ENCODE measurements around the gene CYP4F8. TPM values are rescaled to one million over a fixed set of nuclear protein-coding genes. Genes with fewer than 3 reads are reported as not detected.

The CYP4F8 gene
- total and polyA plus RNA-seq, 4 donors, result 0.08 to 0.09 TPM; not detected in 2

GRCh38 chr19:15631817-15632216 is 16.8 kb downstream of the CYP4F8 start:
- H3K9me3 ChIP-seq (ENCODE audit: control insufficient read depth, insufficient read depth, low read length), result no peaks in the 10 kb centered on the region
- H3K4me3 ChIP-seq (ENCODE audit: low read depth, low read length), result no peak overlapping the region
- no peaks in the 10 kb centered on the region for H3K36me3 ChIP-seq (ENCODE audit: control insufficient read depth, insufficient read depth, low read length)
- H3K27me3 ChIP-seq (ENCODE audit: control insufficient read depth, insufficient read depth, low read length), result peaks cover 7% of the 10 kb centered on the region
- H3K4me1 ChIP-seq (ENCODE audit: control insufficient read depth, insufficient read depth, low read length), result peaks cover 7% of the 10 kb centered on the region
- DNase-seq (ENCODE audit: low read depth in 4 of 6, low spot score in 6 of 6), result peak in 2 of 6 donors; percentile 3 to 9
- no CpG with 5 or more reads among the region's 9 CpGs for WGBS (ENCODE audit: insufficient coverage)
- no peak overlapping the region for H3K27ac ChIP-seq (ENCODE audit: low read depth, low read length)

DNA sequence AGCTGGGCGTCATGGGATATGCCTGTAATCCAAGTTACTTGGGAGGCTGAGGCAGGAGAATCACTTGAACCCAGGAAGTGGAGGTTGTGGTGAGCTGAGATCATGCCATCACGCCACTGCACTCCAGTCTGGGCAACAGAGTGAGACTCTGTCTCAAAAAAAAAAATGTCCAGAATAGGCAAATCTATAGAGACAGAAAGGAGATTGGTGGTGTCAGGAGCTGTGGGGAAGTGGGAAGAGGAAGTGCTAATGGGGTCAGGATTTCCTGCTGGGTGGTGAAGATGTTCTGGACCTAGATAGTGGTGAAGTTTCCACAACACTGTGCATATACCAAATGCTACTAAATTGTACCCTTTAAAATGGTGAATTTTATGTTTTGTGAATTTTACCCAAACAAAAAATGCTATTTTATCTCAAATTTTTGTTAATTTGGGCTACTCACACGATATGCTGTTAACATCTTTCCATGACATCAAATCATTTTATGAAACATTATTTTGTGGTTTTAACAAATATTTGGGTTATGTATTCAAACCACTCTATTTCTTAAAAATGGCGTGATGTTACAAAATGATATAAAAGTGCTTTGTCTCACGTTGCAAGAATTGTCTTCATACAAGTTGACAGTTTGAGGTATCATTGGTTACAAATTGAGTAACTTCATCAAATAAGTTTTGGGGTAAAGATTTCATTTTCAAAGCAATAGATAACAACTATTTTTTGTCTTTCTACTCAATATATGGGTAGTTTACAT is 18.2 kb downstream of the CYP4F8 start:
- H3K9me3 ChIP-seq (ENCODE audit: control insufficient read depth, insufficient read depth, low read length), result no peaks in the 10 kb centered on the region
- H3K36me3 ChIP-seq (ENCODE audit: control insufficient read depth, insufficient read depth, low read length), result no peaks in the 10 kb centered on the region
- peaks cover 4% of the 10 kb centered on the region for H3K27me3 ChIP-seq (ENCODE audit: control insufficient read depth, insufficient read depth, low read length)
- WGBS (ENCODE audit: insufficient coverage), result 28% methylated on average over 2 of the region's 5 CpGs
- DNase-seq (ENCODE audit: low read depth in 4 of 6, low spot score in 6 of 6), result no peak
- H3K4me3 ChIP-seq (ENCODE audit: low read depth, low read length), result no peak overlapping the region
- H3K4me1 ChIP-seq (ENCODE audit: control insufficient read depth, insufficient read depth, low read length), result peaks cover 7% of the 10 kb centered on the region
- no peak overlapping the region for H3K27ac ChIP-seq (ENCODE audit: low read depth, low read length)

GRCh38 chr19:15634105-15634504 is 19.1 kb downstream of the CYP4F8 start:
- Histone ChIP-seq H3K36me3 (ENCODE audit: control insufficient read depth, insufficient read depth, low read length) (no peaks in the 10 kb centered on the region), H3K9me3 (ENCODE audit: control insufficient read depth, insufficient read depth, low read length) (no peaks in the 10 kb centered on the region), H3K27me3 (ENCODE audit: control insufficient read depth, insufficient read depth, low read length) (no peaks in the 10 kb centered on the region), H3K27ac (ENCODE audit: low read depth, low read length) (no peak overlapping the region), H3K4me1 (ENCODE audit: control insufficient read depth, insufficient read depth, low read length) (peaks cover 3% of the 10 kb centered on the region), H3K4me3 (ENCODE audit: low read depth, low read length) (no peak overlapping the region)
- 50% methylated on average over 1 of the region's 3 CpGs for WGBS (ENCODE audit: insufficient coverage)
- no peak for DNase-seq (ENCODE audit: low read depth in 4 of 6, low spot score in 6 of 6)

- no peak overlapping the region for H3K27ac ChIP-seq (ENCODE audit: low read depth, low read length)
- no peaks in the 10 kb centered on the region for H3K36me3 ChIP-seq (ENCODE audit: control insufficient read depth, insufficient read depth, low read length)
- no peak for DNase-seq (ENCODE audit: low read depth in 4 of 6, low spot score in 6 of 6)
- H3K27me3 ChIP-seq (ENCODE audit: control insufficient read depth, insufficient read depth, low read length), result no peaks in the 10 kb centered on the region
- H3K4me3 ChIP-seq (ENCODE audit: low read depth, low read length), result no peak overlapping the region
- no peaks in the 10 kb centered on the region for H3K9me3 ChIP-seq (ENCODE audit: control insufficient read depth, insufficient read depth, low read length)
- H3K4me1 ChIP-seq (ENCODE audit: control insufficient read depth, insufficient read depth, low read length), result peaks cover 2% of the 10 kb centered on the region
- WGBS (ENCODE audit: insufficient coverage), result 100% methylated on average over 1 of the region's 2 CpGs
Observed at GRCh38 chr19:15635016-15635805, 20.2 kb downstream of the CYP4F8 start.

GRCh38 chr19:15636026-15636425 is 21.0 kb downstream of the CYP4F8 start:
- no peaks in the 10 kb centered on the region for H3K9me3 ChIP-seq (ENCODE audit: control insufficient read depth, insufficient read depth, low read length)
- peaks cover 9% of the 10 kb centered on the region for H3K4me1 ChIP-seq (ENCODE audit: control insufficient read depth, insufficient read depth, low read length)
- H3K27ac ChIP-seq (ENCODE audit: low read depth, low read length), result no peak overlapping the region
- no peak overlapping the region for H3K4me3 ChIP-seq (ENCODE audit: low read depth, low read length)
- peak in 2 of 6 donors; percentile 13 to 75 for DNase-seq (ENCODE audit: low read depth in 4 of 6, low spot score in 6 of 6)
- 62% methylated on average over 1 of the region's 2 CpGs for WGBS (ENCODE audit: insufficient coverage)
- H3K27me3 ChIP-seq (ENCODE audit: control insufficient read depth, insufficient read depth, low read length), result no peaks in the 10 kb centered on the region
- H3K36me3 ChIP-seq (ENCODE audit: control insufficient read depth, insufficient read depth, low read length), result no peaks in the 10 kb centered on the region

- no peaks in the 10 kb centered on the region for H3K9me3 ChIP-seq (ENCODE audit: control insufficient read depth, insufficient read depth, low read length)
- H3K4me1 ChIP-seq (ENCODE audit: control insufficient read depth, insufficient read depth, low read length), result peaks cover 15% of the 10 kb centered on the region
- no peaks in the 10 kb centered on the region for H3K36me3 ChIP-seq (ENCODE audit: control insufficient read depth, insufficient read depth, low read length)
- H3K27ac ChIP-seq (ENCODE audit: low read depth, low read length), result no peak overlapping the region
- no peaks in the 10 kb centered on the region for H3K27me3 ChIP-seq (ENCODE audit: control insufficient read depth, insufficient read depth, low read length)
- H3K4me3 ChIP-seq (ENCODE audit: low read depth, low read length), result no peak overlapping the region
- no peak for DNase-seq (ENCODE audit: low read depth in 4 of 6, low spot score in 6 of 6)
Observed at GRCh38 chr19:15639596-15639995, 24.6 kb downstream of the CYP4F8 start.

DNA sequence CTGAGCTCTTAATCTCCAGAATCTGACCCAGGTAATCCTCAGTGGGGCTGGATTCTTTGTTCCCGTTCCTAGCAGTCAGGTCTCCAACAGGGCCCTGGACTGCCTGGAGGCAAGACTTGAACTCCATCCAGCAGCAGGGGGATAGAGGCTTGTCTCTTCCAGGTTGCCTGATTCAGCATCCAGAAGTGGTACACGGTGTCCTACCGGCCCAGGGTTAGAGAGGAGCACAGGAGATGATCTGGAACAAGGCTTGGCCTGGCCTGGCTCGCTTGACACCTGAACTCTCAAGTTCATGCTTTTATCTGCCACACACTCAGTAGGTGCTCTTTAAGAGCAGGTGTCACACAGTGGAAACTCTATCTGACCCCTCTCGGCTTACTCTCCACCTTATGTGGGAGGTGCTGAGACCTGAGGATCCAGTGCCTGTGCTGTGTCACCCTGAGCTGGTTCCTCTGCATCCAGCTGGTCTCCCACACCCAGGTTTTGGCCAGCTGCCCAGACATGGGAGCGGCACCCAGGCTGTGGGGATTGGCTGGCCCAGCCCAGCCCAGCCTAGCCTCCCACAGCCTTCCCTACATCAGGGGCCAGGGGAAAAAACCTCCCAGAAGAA is 25.4 kb downstream of the CYP4F8 start, which contains the start of gene CYP4F3:
CYP4F3 (plus strand) TSS at position 604 of the 610 bp plus-strand sequence. CDS start 519 bp downstream, outside the sequence.
- Histone ChIP-seq H3K36me3 (ENCODE audit: control insufficient read depth, insufficient read depth, low read length) (no peaks in the 10 kb centered on the region), H3K4me1 (ENCODE audit: control insufficient read depth, insufficient read depth, low read length) (peaks cover 15% of the 10 kb centered on the region), H3K27me3 (ENCODE audit: control insufficient read depth, insufficient read depth, low read length) (no peaks in the 10 kb centered on the region), H3K4me3 (ENCODE audit: low read depth, low read length) (no peak within 1 kb of the TSS), H3K9me3 (ENCODE audit: control insufficient read depth, insufficient read depth, low read length) (no peaks in the 10 kb centered on the region), H3K27ac (ENCODE audit: low read depth, low read length) (no peak within 1 kb of the TSS)
- 56% methylated on average over 5 of the region's 6 CpGs for WGBS (ENCODE audit: insufficient coverage)
- DNase-seq (ENCODE audit: low read depth in 4 of 6, low spot score in 6 of 6), result peak in 1 of 6 donors; percentile 30

GRCh38 chr19:15640904-15641597 is 26.0 kb downstream of the CYP4F8 start:
- peaks cover 15% of the 10 kb centered on the region for H3K4me1 ChIP-seq (ENCODE audit: control insufficient read depth, insufficient read depth, low read length)
- peaks cover 2% of the 10 kb centered on the region for H3K27me3 ChIP-seq (ENCODE audit: control insufficient read depth, insufficient read depth, low read length)
- no peaks in the 10 kb centered on the region for H3K36me3 ChIP-seq (ENCODE audit: control insufficient read depth, insufficient read depth, low read length)
- H3K9me3 ChIP-seq (ENCODE audit: control insufficient read depth, insufficient read depth, low read length), result no peaks in the 10 kb centered on the region
- no peak overlapping the region for H3K4me3 ChIP-seq (ENCODE audit: low read depth, low read length)
- H3K27ac ChIP-seq (ENCODE audit: low read depth, low read length), result no peak overlapping the region
- WGBS (ENCODE audit: insufficient coverage), result 76% methylated on average over 12 of the region's 12 CpGs
- peak in 1 of 6 donors; percentile 8 for DNase-seq (ENCODE audit: low read depth in 4 of 6, low spot score in 6 of 6)

DNA sequence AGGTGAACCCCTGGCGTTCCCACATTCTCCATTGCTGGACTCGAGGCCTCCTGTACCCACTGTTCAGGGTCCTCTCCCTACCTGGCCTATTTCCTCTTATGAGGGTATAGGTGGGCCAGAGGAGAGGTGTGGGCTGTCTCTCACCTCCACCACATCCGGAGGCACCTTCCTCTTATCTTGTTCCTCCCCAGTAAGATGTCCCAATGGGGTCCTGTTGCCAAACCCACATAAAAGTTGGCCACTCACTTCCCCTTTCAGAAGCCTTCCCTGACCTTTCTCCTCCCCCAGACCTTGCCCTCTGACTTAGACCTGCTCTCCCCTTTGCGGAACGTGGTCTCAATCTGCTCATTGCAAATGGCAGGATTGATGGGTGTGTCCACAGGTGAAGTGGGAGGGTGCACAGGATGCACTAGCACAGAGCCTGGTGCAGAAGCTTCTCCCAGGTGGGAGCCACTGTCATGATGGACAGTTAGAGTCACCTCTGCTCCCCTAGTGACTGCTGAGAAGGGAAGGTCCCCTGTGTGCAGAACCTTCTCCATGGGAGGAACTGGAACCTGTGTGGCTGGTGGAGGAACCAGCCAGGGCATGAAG is 27.0 kb downstream of the CYP4F8 start:
- no peak for DNase-seq (ENCODE audit: low read depth in 4 of 6, low spot score in 6 of 6)
- Histone ChIP-seq H3K9me3 (ENCODE audit: control insufficient read depth, insufficient read depth, low read length) (no peaks in the 10 kb centered on the region), H3K4me1 (ENCODE audit: control insufficient read depth, insufficient read depth, low read length) (peaks cover 15% of the 10 kb centered on the region), H3K36me3 (ENCODE audit: control insufficient read depth, insufficient read depth, low read length) (no peaks in the 10 kb centered on the region), H3K27me3 (ENCODE audit: control insufficient read depth, insufficient read depth, low read length) (peaks cover 2% of the 10 kb centered on the region), H3K27ac (ENCODE audit: low read depth, low read length) (no peak overlapping the region), H3K4me3 (ENCODE audit: low read depth, low read length) (no peak overlapping the region)
- WGBS (ENCODE audit: insufficient coverage), result 84% methylated on average over 3 of the region's 5 CpGs
